ENCODE results near the gene IRAK1.

The IRAK1 gene

GRCh38 chrX:154019633-154020528 lies at the start of gene IRAK1:
IRAK1 (minus strand) TSS chrX:154019902; CDS start chrX:154019812, 90 bp downstream.
- intact Hi-C loops (cut with micrococcal nuclease), result no loop called here
- H3K36me3 Mint-ChIP-seq (ENCODE audit: low read depth), result peaks cover 59% of the 10 kb centered on the region
- peaks cover 49% of the 10 kb centered on the region for H3K4me1 Mint-ChIP-seq (ENCODE audit: low read depth)
- peak within 1 kb of the TSS; percentile 97 for H3K4me3 Mint-ChIP-seq
- no peaks in the 10 kb centered on the region for H3K9me3 Mint-ChIP-seq
- peak within 1 kb of the TSS; percentile 98 for H3K27ac Mint-ChIP-seq
- H3K27me3 Mint-ChIP-seq, result no peaks in the 10 kb centered on the region

- Mint-ChIP-seq H3K36me3 (ENCODE audit: low read depth) (peaks cover 6% of the 10 kb centered on the region), H3K9me3 (no peaks in the 10 kb centered on the region), H3K4me3 (no peak overlapping the region), H3K4me1 (ENCODE audit: low read depth) (peaks cover 16% of the 10 kb centered on the region), H3K27me3 (no peaks in the 10 kb centered on the region), H3K27ac (no peak overlapping the region)
- intact Hi-C loops (cut with micrococcal nuclease), result no loop called here
These were observed 48.9 kb upstream of the IRAK1 start for GRCh38 chrX:154068560-154068959.

- Mint-ChIP-seq H3K9me3 (no peaks in the 10 kb centered on the region), H3K4me1 (ENCODE audit: low read depth) (peaks cover 40% of the 10 kb centered on the region), H3K27me3 (no peaks in the 10 kb centered on the region), H3K4me3 (no peak overlapping the region), H3K27ac (no peak overlapping the region), H3K36me3 (ENCODE audit: low read depth) (peaks cover 22% of the 10 kb centered on the region)
- intact Hi-C loops (cut with micrococcal nuclease), result no loop called here
These were observed 45.1 kb upstream of the IRAK1 start for GRCh38 chrX:154064637-154065435.

GRCh38 chrX:154063234-154063633 lies 43.5 kb upstream of the IRAK1 start:
- intact Hi-C loops (cut with micrococcal nuclease), result no loop called here
- H3K27me3 Mint-ChIP-seq, result no peaks in the 10 kb centered on the region
- no peaks in the 10 kb centered on the region for H3K9me3 Mint-ChIP-seq
- H3K4me3 Mint-ChIP-seq, result no peak overlapping the region
- peaks cover 54% of the 10 kb centered on the region for H3K4me1 Mint-ChIP-seq (ENCODE audit: low read depth)
- no peak overlapping the region for H3K27ac Mint-ChIP-seq
- H3K36me3 Mint-ChIP-seq (ENCODE audit: low read depth), result peaks cover 35% of the 10 kb centered on the region

GRCh38 chrX:154061801-154062200 lies 42.1 kb upstream of the IRAK1 start:
- Mint-ChIP-seq H3K4me1 (ENCODE audit: low read depth) (peaks cover 68% of the 10 kb centered on the region), H3K4me3 (no peak overlapping the region), H3K9me3 (no peaks in the 10 kb centered on the region), H3K36me3 (ENCODE audit: low read depth) (peaks cover 47% of the 10 kb centered on the region), H3K27ac (no peak overlapping the region), H3K27me3 (no peaks in the 10 kb centered on the region)
- intact Hi-C loops (cut with micrococcal nuclease), result no loop called here

GRCh38 chrX:154059729-154060245 lies 40.1 kb upstream of the IRAK1 start:
- H3K27ac Mint-ChIP-seq, result no peak overlapping the region

GRCh38 chrX:154059231-154059630 lies 39.5 kb upstream of the IRAK1 start:
- intact Hi-C loops (cut with micrococcal nuclease), result no loop called here
- H3K4me1 Mint-ChIP-seq (ENCODE audit: low read depth), result peaks cover 64% of the 10 kb centered on the region

More at GRCh38 chrX:154059729-154060245, 40.1 kb upstream of the IRAK1 start:
- Mint-ChIP-seq H3K36me3 (ENCODE audit: low read depth) (peaks cover 64% of the 10 kb centered on the region), H3K4me3 (no peak overlapping the region), H3K9me3 (no peaks in the 10 kb centered on the region), H3K4me1 (ENCODE audit: low read depth) (peaks cover 70% of the 10 kb centered on the region), H3K27me3 (no peaks in the 10 kb centered on the region)
- intact Hi-C loops (cut with micrococcal nuclease), result no loop called here

GRCh38 chrX:154058214-154058997 lies 38.7 kb upstream of the IRAK1 start:
- no peaks in the 10 kb centered on the region for H3K9me3 Mint-ChIP-seq
- H3K36me3 Mint-ChIP-seq (ENCODE audit: low read depth), result peaks cover 64% of the 10 kb centered on the region
- no peak overlapping the region for H3K27ac Mint-ChIP-seq
- H3K4me3 Mint-ChIP-seq, result no peak overlapping the region
- H3K27me3 Mint-ChIP-seq, result no peaks in the 10 kb centered on the region
- intact Hi-C loops (cut with micrococcal nuclease), result no loop called here
- peaks cover 60% of the 10 kb centered on the region for H3K4me1 Mint-ChIP-seq (ENCODE audit: low read depth)

More at GRCh38 chrX:154059231-154059630, 39.5 kb upstream of the IRAK1 start:
- no peaks in the 10 kb centered on the region for H3K27me3 Mint-ChIP-seq
- H3K4me3 Mint-ChIP-seq, result no peak overlapping the region
- H3K9me3 Mint-ChIP-seq, result no peaks in the 10 kb centered on the region
- no peak overlapping the region for H3K27ac Mint-ChIP-seq
- H3K36me3 Mint-ChIP-seq (ENCODE audit: low read depth), result peaks cover 64% of the 10 kb centered on the region

GRCh38 chrX:154057791-154058190 lies 38.1 kb upstream of the IRAK1 start:
- no peak overlapping the region for H3K4me3 Mint-ChIP-seq
- intact Hi-C loops (cut with micrococcal nuclease), result no loop called here
- H3K9me3 Mint-ChIP-seq, result no peaks in the 10 kb centered on the region
- peaks cover 60% of the 10 kb centered on the region for H3K4me1 Mint-ChIP-seq (ENCODE audit: low read depth)
- H3K36me3 Mint-ChIP-seq (ENCODE audit: low read depth), result peaks cover 64% of the 10 kb centered on the region
- no peak overlapping the region for H3K27ac Mint-ChIP-seq
- H3K27me3 Mint-ChIP-seq, result no peaks in the 10 kb centered on the region

GRCh38 chrX:154056770-154057241 lies 37.1 kb upstream of the IRAK1 start:
- no peak overlapping the region for H3K27ac Mint-ChIP-seq
- no peak overlapping the region for H3K4me3 Mint-ChIP-seq
- intact Hi-C loops (cut with micrococcal nuclease), result no loop called here
- H3K27me3 Mint-ChIP-seq, result no peaks in the 10 kb centered on the region
- H3K36me3 Mint-ChIP-seq (ENCODE audit: low read depth), result peaks cover 57% of the 10 kb centered on the region
- no peaks in the 10 kb centered on the region for H3K9me3 Mint-ChIP-seq
- peaks cover 54% of the 10 kb centered on the region for H3K4me1 Mint-ChIP-seq (ENCODE audit: low read depth)

GRCh38 chrX:154051201-154051810 lies 31.6 kb upstream of the IRAK1 start:
- Mint-ChIP-seq H3K4me1 (ENCODE audit: low read depth) (peaks cover 33% of the 10 kb centered on the region), H3K27me3 (no peaks in the 10 kb centered on the region), H3K4me3 (no peak overlapping the region), H3K9me3 (no peaks in the 10 kb centered on the region), H3K27ac (peak overlapping the region; percentile 25), H3K36me3 (ENCODE audit: low read depth) (peaks cover 60% of the 10 kb centered on the region)
- intact Hi-C loops (cut with micrococcal nuclease), result loop anchor here (5.0 kb wide), 1 partner anchor 39 kb away; no protein-coding TSS in a partner anchor

- intact Hi-C loops (cut with micrococcal nuclease), result loop anchor here (5.0 kb wide), 1 partner anchor 38 kb away; no protein-coding TSS in a partner anchor
- H3K27ac Mint-ChIP-seq, result peak overlapping the region; percentile 25
- no peaks in the 10 kb centered on the region for H3K27me3 Mint-ChIP-seq
These were observed 30.4 kb upstream of the IRAK1 start for GRCh38 chrX:154050113-154050495.

More at GRCh38 chrX:154050113-154050495, 30.4 kb upstream of the IRAK1 start:
- Mint-ChIP-seq H3K4me1 (ENCODE audit: low read depth) (peaks cover 38% of the 10 kb centered on the region), H3K36me3 (ENCODE audit: low read depth) (peaks cover 60% of the 10 kb centered on the region), H3K4me3 (no peak overlapping the region), H3K9me3 (no peaks in the 10 kb centered on the region)

All from dendritic cell treated with granulocyte-macrophage colony-stimulating factor and Interleukin-4, amounts not matched to agents 40 ng/mL and 50 ng/mL, for 4 days (primary cell).